Right atrium auricular region (tissue), 2 donors: ENCODE measurements around the gene NSUN6. TPM values are rescaled to one million over a fixed set of nuclear protein-coding genes. Genes with fewer than 3 reads are reported as not detected.

Experiments used
- DNase-seq: peaks from one replicate; pipeline ENCODE4 v3.0.0-alpha.2; 2019; ENCODE audit warnings: low spot score
- H3K27ac ChIP-seq, 2 donors: fragments of 200-600 bp; sonication (generic); 1 replicate in 1 of 2; 2 replicates in 1 of 2; pipeline ENCODE4 v1.5.1; 2016 to 2019
- H3K27me3 ChIP-seq, 2 donors: fragments of 200-600 bp; sonication (generic); one replicate each; pipeline versions ENCODE4 v1.5.1 to v1.6.0; 2017 to 2019
- H3K36me3 ChIP-seq: fragments of 200-600 bp; sonication (generic); one replicate; pipeline ENCODE4 v1.5.1; 2016
- H3K4me1 ChIP-seq, 2 donors: fragments of 200-600 bp; sonication (generic); one replicate each; pipeline versions ENCODE4 v1.5.1 to v1.6.0; 2017 to 2019
- H3K4me3 ChIP-seq, 2 donors: fragments of 200-600 bp; sonication (generic); 1 replicate in 1 of 2; 2 replicates in 1 of 2; pipeline ENCODE4 v1.5.1; 2017 to 2019; ENCODE audit warnings: mild to moderate bottlenecking in 1 of 2, moderate library complexity in 1 of 2
- H3K9me3 ChIP-seq, 2 donors: fragments of 200-600 bp; sonication (generic); one replicate each; pipeline ENCODE4 v1.5.1; 2019
- CTCF ChIP-seq, 2 donors: fragments of 200-600 bp; sonication (generic); IDR thresholded peaks; one replicate each; pipeline ENCODE4 v1.5.1; 2019; ENCODE audit warnings: antibody characterized with exemption in 2 of 2
- total RNA-seq, 2 donors: library from RNA; depleted of rRNA; stranded (reverse); fragments of >200 nt; gene quantifications; one replicate each; pipeline ENCODE4 v1.1.0, GENCODE V29; 2016

The NSUN6 gene
- total RNA-seq, 2 donors from 2014 or later, result 5.3 to 8.8 TPM

DNA sequence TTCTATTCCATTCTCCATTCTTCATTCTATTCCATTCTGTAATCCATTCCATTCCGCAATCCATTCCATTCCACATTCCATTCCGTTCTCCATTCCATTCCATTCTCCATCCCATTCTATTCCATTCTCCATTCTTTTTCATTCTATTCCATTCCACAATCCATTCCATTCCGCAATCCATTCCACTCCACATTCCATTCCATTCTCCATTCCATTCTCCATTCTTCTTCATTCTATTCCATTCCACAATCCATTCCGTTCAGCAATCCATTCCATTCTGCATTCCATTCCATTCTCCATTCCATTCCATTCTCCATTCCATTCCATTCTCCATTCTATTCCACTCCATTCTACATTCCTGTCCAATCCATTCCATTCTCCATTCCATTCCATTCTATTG lies 85.2 kb downstream of the NSUN6 start:
- H3K9me3 ChIP-seq, result no peaks in the 10 kb centered on the region
- no peaks in the 10 kb centered on the region for H3K4me1 ChIP-seq
- DNase-seq, result no peak
- no peaks in the 10 kb centered on the region for H3K36me3 ChIP-seq
- no peak overlapping the region for H3K4me3 ChIP-seq
- H3K27ac ChIP-seq, result no peak overlapping the region
- no peak for TF ChIP-seq CTCF (IDR thresholded peaks at IDR 0.05)
- no peaks in the 10 kb centered on the region for H3K27me3 ChIP-seq

DNA sequence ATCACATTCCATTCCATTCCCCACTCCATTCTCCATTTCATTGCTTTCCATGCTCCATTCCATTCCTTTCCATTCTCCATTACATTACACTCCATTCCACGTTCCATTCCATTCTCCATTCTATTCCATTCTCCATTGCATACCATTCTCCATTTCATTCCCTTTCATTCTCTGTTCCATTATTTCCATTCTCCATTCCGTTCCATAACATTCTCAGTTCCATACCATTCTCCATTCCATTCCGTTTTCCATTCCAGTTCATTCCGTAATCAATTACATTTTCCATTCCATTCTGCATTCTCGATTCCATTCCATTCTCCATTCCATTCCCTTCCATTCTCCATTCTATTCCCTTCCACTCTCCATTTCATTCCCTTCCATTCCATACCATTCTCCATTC lies 86.4 kb downstream of the NSUN6 start:
- Histone ChIP-seq H3K9me3 (no peaks in the 10 kb centered on the region), H3K36me3 (no peaks in the 10 kb centered on the region), H3K4me1 (no peaks in the 10 kb centered on the region), H3K27me3 (no peaks in the 10 kb centered on the region), H3K27ac (no peak overlapping the region), H3K4me3 (no peak overlapping the region)
- TF ChIP-seq CTCF (IDR thresholded peaks at IDR 0.05), result no peak
- no peak for DNase-seq

DNA sequence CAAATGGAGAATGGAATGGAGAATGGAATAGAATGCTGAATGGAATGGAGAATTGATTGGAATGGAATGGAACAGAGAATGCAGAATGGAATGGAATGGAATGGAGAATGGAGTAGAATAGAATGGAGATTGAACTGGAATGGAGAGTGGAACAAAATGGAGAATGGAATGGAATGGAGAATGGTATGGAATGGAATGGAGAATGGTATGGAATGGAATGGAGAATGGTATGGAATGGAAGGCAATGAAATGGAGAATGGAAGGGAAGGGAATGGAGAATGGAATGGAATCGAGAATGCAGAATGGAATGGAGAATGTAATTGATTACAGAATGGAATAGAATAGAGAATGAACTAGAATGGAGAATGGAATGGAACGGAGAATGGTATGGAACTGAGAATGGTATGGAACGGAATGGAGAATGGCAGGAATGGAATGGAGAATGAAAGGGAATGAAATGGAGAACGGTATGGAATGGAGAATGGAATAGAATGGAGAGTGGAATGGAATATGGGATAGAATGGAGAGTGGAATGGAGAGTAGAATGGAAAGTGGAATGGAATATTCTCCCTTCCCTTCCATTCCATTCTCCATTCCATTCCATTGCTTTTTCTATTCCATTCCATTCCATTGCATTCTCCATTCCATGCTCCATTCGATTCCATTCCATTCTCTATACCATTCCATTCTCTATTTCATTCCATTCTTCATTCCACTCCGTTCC lies 88.2 kb downstream of the NSUN6 start:
- DNase-seq, result no peak
- H3K9me3 ChIP-seq, result no peaks in the 10 kb centered on the region
- peaks cover 2% of the 10 kb centered on the region for H3K36me3 ChIP-seq
- no peak overlapping the region for H3K27ac ChIP-seq
- no peaks in the 10 kb centered on the region for H3K4me1 ChIP-seq
- H3K4me3 ChIP-seq, result no peak overlapping the region
- no peaks in the 10 kb centered on the region for H3K27me3 ChIP-seq
- TF ChIP-seq CTCF (IDR thresholded peaks at IDR 0.05), result no peak

- Histone ChIP-seq H3K4me1 (no peaks in the 10 kb centered on the region), H3K27me3 (no peaks in the 10 kb centered on the region), H3K36me3 (peaks cover 5% of the 10 kb centered on the region), H3K4me3 (no peak overlapping the region), H3K27ac (no peak overlapping the region), H3K9me3 (no peaks in the 10 kb centered on the region)
- no peak for DNase-seq
- no peak for TF ChIP-seq CTCF (IDR thresholded peaks at IDR 0.05)
These were observed 89.4 kb downstream of the NSUN6 start for GRCh38 chr10:18561861-18562551.

DNA sequence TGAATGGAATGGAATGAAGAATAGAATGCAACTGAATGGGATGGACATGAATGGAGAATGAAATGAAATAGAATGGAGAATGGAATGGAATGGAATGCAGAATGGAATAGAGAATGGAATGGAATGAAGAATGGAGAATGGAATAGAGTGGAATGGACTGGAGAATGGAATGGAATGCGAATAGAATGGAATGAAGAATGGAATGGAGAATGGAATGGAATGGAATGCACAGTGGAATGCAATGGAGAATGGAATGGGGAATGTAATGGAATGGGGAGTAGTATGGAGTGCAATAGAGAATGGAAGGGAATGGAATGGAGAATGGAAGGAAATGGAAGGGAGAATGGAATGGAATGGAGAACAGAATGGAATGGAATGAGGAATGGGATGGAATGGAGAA lies 93.4 kb downstream of the NSUN6 start:
- Histone ChIP-seq H3K4me1 (no peaks in the 10 kb centered on the region), H3K9me3 (no peaks in the 10 kb centered on the region), H3K4me3 (no peak overlapping the region), H3K36me3 (peaks cover 5% of the 10 kb centered on the region), H3K27me3 (no peaks in the 10 kb centered on the region), H3K27ac (no peak overlapping the region)
- DNase-seq, result no peak
- TF ChIP-seq CTCF (IDR thresholded peaks at IDR 0.05), result no peak
